ENCODE measurements around the gene ANKRD29. TPM values are rescaled to one million over a fixed set of nuclear protein-coding genes. Genes with fewer than 3 reads are reported as not detected.

The ANKRD29 gene, protein sequence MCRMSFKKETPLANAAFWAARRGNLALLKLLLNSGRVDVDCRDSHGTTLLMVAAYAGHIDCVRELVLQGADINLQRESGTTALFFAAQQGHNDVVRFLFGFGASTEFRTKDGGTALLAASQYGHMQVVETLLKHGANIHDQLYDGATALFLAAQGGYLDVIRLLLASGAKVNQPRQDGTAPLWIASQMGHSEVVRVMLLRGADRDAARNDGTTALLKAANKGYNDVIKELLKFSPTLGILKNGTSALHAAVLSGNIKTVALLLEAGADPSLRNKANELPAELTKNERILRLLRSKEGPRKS
- 1 to 10 TPM; 1.5 to 3.3 (median 1.9) TPM for total RNA-seq
- long read RNA-seq, donor 1, partial matches to known transcripts: 0 of 1 reads
- long read RNA-seq, donor 1, other reads (novel, unspliced or antisense): 1 of 1 reads
- long read RNA-seq, donor 2, partial matches to known transcripts: 0 of 1 reads
- long read RNA-seq, donor 2, other reads (novel, unspliced or antisense): 0 of 1 reads

DNA sequence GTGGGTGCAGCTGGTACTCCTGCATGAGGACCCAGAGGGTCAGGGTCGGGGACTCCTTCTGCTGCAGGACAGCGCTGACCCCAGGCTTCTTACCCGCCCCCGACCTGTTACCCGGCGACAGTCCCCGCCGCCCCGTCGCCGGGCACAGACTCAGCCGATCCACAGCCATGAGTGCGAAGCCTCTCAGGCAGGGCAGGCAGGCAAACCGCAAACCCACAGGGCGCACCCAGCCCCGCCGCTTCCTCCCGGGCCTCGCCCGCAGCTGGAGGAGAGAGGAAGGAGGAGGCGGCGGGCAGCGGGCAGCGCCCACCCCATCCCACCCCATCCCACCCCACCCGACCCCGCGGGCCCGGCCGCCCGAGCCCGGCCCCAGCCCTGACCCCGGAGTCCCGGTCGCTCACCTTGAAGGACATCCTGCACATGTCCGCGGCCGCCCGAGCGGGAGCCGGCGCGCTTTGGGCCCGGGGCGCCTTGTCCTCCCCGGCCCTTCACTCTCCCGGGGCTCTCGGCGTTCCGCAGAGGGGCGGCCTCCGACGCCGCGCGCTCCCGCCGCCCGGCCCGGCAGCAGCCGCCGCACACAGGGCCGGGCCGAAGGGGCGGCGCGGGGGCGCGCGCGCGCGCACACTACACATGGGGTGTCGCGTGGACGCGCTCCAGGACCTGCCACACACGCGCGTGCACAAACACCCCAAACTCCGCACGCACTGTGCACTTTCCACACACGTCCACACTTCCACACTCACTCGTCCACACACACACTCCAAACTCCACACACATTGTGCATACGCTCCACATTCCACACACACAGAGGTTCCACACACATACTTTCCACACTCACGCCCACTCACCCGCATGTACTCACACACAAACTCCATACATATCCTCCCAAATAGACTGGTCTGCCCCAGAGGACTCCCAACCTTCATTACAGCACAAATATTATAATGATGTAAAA lies at the start of gene ANKRD29:
Gene ANKRD29 (minus strand): TSS at position 603 of the 955 bp plus-strand sequence. CDS start 181 bp downstream, at position 422.
- no peaks in the 10 kb centered on the region for H3K36me3 ChIP-seq (ENCODE audit: low read depth)
- H3K4me1 ChIP-seq (ENCODE audit: low read depth): peaks cover 7% of the 10 kb centered on the region
- DNase-seq (peak; percentile 50 to 67 (median 57)), ATAC-seq (peak; percentile 86)
- no peaks in the 10 kb centered on the region for H3K9me3 ChIP-seq
- intact Hi-C loops (cut with DNase I, micrococcal nuclease): no loop called here
- H3K4me3 ChIP-seq: peak within 1 kb of the TSS; percentile 6
- TF ChIP-seq, protein P1, sequence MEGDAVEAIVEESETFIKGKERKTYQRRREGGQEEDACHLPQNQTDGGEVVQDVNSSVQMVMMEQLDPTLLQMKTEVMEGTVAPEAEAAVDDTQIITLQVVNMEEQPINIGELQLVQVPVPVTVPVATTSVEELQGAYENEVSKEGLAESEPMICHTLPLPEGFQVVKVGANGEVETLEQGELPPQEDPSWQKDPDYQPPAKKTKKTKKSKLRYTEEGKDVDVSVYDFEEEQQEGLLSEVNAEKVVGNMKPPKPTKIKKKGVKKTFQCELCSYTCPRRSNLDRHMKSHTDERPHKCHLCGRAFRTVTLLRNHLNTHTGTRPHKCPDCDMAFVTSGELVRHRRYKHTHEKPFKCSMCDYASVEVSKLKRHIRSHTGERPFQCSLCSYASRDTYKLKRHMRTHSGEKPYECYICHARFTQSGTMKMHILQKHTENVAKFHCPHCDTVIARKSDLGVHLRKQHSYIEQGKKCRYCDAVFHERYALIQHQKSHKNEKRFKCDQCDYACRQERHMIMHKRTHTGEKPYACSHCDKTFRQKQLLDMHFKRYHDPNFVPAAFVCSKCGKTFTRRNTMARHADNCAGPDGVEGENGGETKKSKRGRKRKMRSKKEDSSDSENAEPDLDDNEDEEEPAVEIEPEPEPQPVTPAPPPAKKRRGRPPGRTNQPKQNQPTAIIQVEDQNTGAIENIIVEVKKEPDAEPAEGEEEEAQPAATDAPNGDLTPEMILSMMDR (IDR thresholded peaks at IDR 0.05): no peak

DNA sequence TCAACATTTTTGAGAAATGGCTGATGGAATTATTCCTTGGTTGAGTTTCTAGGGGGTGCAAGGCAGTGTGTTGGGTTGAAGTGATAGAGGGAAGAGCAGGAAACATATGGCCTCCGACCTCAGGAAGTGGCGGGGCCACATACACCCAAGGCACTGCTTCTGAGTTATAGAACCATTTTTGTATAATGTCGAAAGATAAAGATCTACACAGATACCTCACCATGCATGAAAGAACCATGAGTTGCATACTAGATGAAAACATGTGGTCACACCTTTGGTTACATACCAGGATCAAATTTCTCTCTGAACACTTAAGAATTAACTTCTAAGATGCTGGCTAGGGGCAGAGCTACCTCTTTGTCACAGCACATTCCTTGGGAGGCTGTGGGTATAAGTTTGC lies 49.7 kb upstream of the ANKRD29 start:
- no peak for DNase-seq
- Histone ChIP-seq H3K9me3 (no peaks in the 10 kb centered on the region), H3K4me1 (ENCODE audit: low read depth) (peaks cover 13% of the 10 kb centered on the region), H3K4me3 (no peak overlapping the region), H3K36me3 (ENCODE audit: low read depth) (no peaks in the 10 kb centered on the region)
- intact Hi-C loops (cut with DNase I, micrococcal nuclease): no loop called here
- TF ChIP-seq, protein P1 (IDR thresholded peaks at IDR 0.05): no peak
- no peak for ATAC-seq

DNA sequence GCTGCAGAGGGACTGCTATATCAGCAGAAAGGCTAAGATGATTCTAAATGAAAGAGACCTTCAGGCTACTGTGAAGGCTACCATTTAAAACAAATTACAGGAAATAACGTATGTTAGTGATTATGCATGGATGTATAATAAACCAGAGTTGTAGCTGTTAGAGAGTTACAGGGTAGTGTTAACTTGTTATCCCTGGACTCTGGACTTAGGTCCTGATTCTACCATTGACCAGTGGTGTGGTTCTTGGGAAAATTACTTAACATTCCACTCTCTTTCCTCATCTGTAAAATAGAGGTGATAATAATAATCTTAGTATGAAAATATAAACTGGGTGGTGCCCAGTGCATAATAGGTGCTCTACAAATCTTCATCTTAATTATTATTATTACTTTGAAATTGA lies 48.7 kb upstream of the ANKRD29 start:
- no peak for DNase-seq
- peaks cover 5% of the 10 kb centered on the region for H3K9me3 ChIP-seq

DNA sequence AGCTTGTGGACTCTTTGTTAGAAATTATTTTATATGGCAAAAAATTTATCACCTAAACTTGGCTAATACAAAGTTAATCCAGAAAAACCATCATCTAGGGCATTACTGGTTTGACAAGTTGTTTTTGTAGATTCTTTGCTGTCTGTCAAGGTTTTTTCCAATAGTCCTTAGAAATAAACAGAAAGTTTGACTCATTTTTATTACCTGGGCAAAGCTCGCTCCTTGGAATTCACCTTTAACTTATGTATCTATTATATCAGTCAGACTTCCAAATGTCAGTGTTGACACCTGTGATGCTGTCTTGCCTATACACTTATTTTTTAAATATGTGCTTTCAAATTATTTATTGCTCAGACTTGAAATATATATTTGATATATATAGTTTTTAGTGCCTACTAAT lies 48.2 kb upstream of the ANKRD29 start:
- Histone ChIP-seq H3K36me3 (ENCODE audit: low read depth) (no peaks in the 10 kb centered on the region), H3K4me1 (ENCODE audit: low read depth) (peaks cover 13% of the 10 kb centered on the region), H3K4me3 (no peak overlapping the region), H3K9me3 (peaks cover 5% of the 10 kb centered on the region)
- DNase-seq (peak in 1 of 3 donors; percentile 33), ATAC-seq (peak; percentile 90)
- TF ChIP-seq, protein P1 (IDR thresholded peaks at IDR 0.05): no peak
- intact Hi-C loops (cut with DNase I, micrococcal nuclease): no loop called here

More for the DNA sequence above, 48.7 kb upstream of the ANKRD29 start:
- peak; percentile 91 for ATAC-seq
- Histone ChIP-seq H3K36me3 (ENCODE audit: low read depth) (no peaks in the 10 kb centered on the region), H3K4me3 (no peak overlapping the region), H3K4me1 (ENCODE audit: low read depth) (peaks cover 13% of the 10 kb centered on the region)
- intact Hi-C loops (cut with DNase I, micrococcal nuclease): no loop called here
- TF ChIP-seq, protein P1 (IDR thresholded peaks at IDR 0.05): no peak

DNA sequence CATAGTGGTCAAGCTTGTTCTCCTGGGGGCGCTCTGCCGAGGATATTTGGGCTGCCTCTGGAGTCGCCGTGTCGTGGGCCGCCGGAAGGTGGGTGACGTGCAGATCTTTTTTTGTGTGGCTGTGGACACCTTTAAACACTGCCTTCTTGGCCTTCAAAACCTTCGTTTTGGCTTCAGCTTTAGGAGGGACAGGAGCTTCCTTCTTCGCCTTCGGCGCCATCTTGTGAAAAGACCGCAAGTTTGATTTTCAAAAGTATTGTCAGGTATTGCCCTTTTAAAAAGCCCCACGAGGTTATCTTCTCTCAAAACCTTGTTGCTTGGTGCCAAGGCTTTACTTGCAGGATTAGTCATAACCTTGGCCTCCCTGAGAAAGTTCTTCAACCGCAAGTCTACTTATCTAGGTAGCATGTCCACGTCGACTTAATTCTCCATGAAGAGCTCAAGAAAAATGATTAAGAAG lies 47.4 kb upstream of the ANKRD29 start:
- TF ChIP-seq, protein P1 (IDR thresholded peaks at IDR 0.05): no peak

More for the DNA sequence above, 47.4 kb upstream of the ANKRD29 start:
- Histone ChIP-seq H3K4me3 (no peak overlapping the region), H3K4me1 (ENCODE audit: low read depth) (peaks cover 13% of the 10 kb centered on the region), H3K36me3 (ENCODE audit: low read depth) (no peaks in the 10 kb centered on the region), H3K9me3 (peaks cover 5% of the 10 kb centered on the region)
- intact Hi-C loops (cut with DNase I, micrococcal nuclease): no loop called here
- DNase-seq (no peak), ATAC-seq (no peak)
